Neutrophil (primary cell): ENCODE data around the gene AKAP3.
A peak's percentile ranks its signal among the peaks of the same experiment; 100 is the strongest.

Experiments
- H3K27ac ChIP-seq: fragments of 200-600 bp; sonication (generic); 2 replicates; pipeline ENCODE4 v1.5.1; 2016; ENCODE audit warnings: mild to moderate bottlenecking, moderate library complexity
- H3K27me3 ChIP-seq: fragments of 200-600 bp; sonication (generic); 2 replicates; pipeline ENCODE4 v1.6.0; 2016; ENCODE audit warnings: mild to moderate bottlenecking
- H3K36me3 ChIP-seq: fragments of 200-600 bp; sonication (generic); 2 replicates; pipeline ENCODE4 v1.5.1; 2017
- H3K4me1 ChIP-seq, 2 experiments: fragments of 200-600 bp in 1 of 2; sonication (generic) in 1 of 2; 1 replicate in 1 of 2; 2 replicates in 1 of 2; pipeline versions ENCODE4 v1.5.1 to v1.6.1; 2013 to 2016; ENCODE audit warnings: low read depth in 1 of 2, low read length in 1 of 2, mild to moderate bottlenecking in 1 of 2, moderate library complexity in 1 of 2; ENCODE audit not compliant: control insufficient read depth in 1 of 2, insufficient read depth in 1 of 2
- H3K4me3 ChIP-seq, 2 experiments: fragments of 200-600 bp in 1 of 2; sonication (generic) in 1 of 2; 1 replicate in 1 of 2; 2 replicates in 1 of 2; pipeline ENCODE4 v1.5.1; 2013 to 2016; ENCODE audit warnings: low read depth in 1 of 2, low read length in 1 of 2, mild to moderate bottlenecking in 1 of 2, moderate library complexity in 1 of 2
- H3K9me3 ChIP-seq: fragments of 200-600 bp; sonication (generic); 2 replicates; pipeline ENCODE4 v1.5.1; 2016
- CTCF ChIP-seq: fragments of 200-600 bp; sonication (generic); IDR thresholded peaks from 2 replicates; pipeline ENCODE4 v1.5.1; 2016; ENCODE audit warnings: antibody characterized with exemption

AKAP3 gene

GRCh38 chr12:4648104-4648500, 749 bp downstream of the AKAP3 start:
- H3K27me3 ChIP-seq, result peaks cover 39% of the 10 kb centered on the region
- no peaks in the 10 kb centered on the region for H3K9me3 ChIP-seq
- no peak for TF ChIP-seq CTCF
- H3K36me3 ChIP-seq, result no peaks in the 10 kb centered on the region
- H3K4me3 ChIP-seq, result peak overlapping the region; percentile 85 to 87
- peaks cover 19 to 25% of the 10 kb centered on the region in 2 experiments for H3K4me1 ChIP-seq
- H3K27ac ChIP-seq, result peak overlapping the region; percentile 73

DNA sequence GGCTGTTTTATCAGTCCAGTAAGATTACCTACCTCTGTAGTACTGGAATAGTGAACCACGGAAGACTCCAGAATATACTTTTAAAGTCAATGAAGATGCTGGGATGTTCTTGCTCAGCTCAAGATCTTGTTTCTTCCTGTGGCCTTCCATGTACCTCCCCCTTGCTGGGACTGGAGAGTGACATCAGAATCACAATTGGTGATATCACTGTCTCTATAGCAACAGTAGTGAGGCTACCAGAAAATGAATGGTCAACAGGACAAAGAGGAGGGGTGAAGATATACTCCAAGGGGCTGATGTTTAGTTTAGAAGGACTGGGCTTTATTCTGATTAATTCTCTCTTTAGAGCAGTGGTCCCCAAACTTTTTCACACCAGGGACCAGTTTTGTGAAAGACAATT, 3.8 kb downstream of the AKAP3 start:
- Histone ChIP-seq H3K4me3 (no peak overlapping the region), H3K4me1 (peaks cover 17% of the 10 kb centered on the region in 2 experiments), H3K36me3 (no peaks in the 10 kb centered on the region), H3K27me3 (peaks cover 53% of the 10 kb centered on the region), H3K9me3 (no peaks in the 10 kb centered on the region), H3K27ac (no peak overlapping the region)
- no peak for TF ChIP-seq CTCF

- no peaks in the 10 kb centered on the region for H3K36me3 ChIP-seq
- no peak overlapping the region for H3K4me3 ChIP-seq
- no peak overlapping the region for H3K27ac ChIP-seq
- H3K27me3 ChIP-seq, result peaks cover 59% of the 10 kb centered on the region
- H3K4me1 ChIP-seq, result peaks cover 7 to 8% of the 10 kb centered on the region in 2 experiments
- no peaks in the 10 kb centered on the region for H3K9me3 ChIP-seq
- TF ChIP-seq CTCF, result no peak
Measured at GRCh38 chr12:4643747-4644146, 5.1 kb downstream of the AKAP3 start.

- Histone ChIP-seq H3K27me3 (peaks cover 88% of the 10 kb centered on the region), H3K4me3 (no peak overlapping the region), H3K27ac (no peak overlapping the region), H3K4me1 (peaks cover 0 to 4% of the 10 kb centered on the region in 2 experiments), H3K36me3 (no peaks in the 10 kb centered on the region), H3K9me3 (no peaks in the 10 kb centered on the region)
- TF ChIP-seq CTCF, result no peak
Measured at GRCh38 chr12:4630262-4630661, 18.6 kb downstream of the AKAP3 start.

- TF ChIP-seq CTCF, result no peak
- no peaks in the 10 kb centered on the region for H3K36me3 ChIP-seq
Measured at GRCh38 chr12:4628406-4628805, 20.4 kb downstream of the AKAP3 start.

DNA sequence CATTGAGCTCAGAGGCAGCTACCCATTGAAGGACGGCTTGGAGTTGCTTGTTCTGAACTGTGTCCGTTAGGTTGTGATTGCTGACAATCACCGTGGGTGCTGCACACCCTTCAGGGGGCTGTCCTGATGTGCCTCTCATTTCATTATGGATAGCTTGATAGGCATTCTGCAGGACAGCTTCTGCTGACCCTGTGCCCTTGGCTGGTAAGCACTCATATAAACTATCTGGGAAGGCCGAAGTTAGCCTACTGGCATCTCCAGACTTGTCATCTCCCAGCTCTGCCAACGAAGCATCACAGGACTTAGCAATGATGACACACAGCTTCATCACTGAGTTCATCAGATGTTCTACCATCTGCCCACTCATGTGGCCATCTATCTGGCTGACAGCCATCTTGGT, 22.3 kb downstream of the AKAP3 start:
- Histone ChIP-seq H3K36me3 (no peaks in the 10 kb centered on the region), H3K27ac (no peak overlapping the region), H3K4me3 (no peak overlapping the region), H3K4me1 (no peaks in the 10 kb centered on the region), H3K9me3 (no peaks in the 10 kb centered on the region), H3K27me3 (peaks cover 86% of the 10 kb centered on the region)
- TF ChIP-seq CTCF, result no peak

More at GRCh38 chr12:4628406-4628805, 20.4 kb downstream of the AKAP3 start:
- Histone ChIP-seq H3K4me3 (no peak overlapping the region), H3K27ac (no peak overlapping the region), H3K4me1 (peaks cover 0 to 2% of the 10 kb centered on the region in 2 experiments), H3K27me3 (peaks cover 89% of the 10 kb centered on the region), H3K9me3 (no peaks in the 10 kb centered on the region)
